Stomach (tissue), 4 donors: Measurements from ENCODE around the gene CMKLR1.

Source experiments
- POLR2AphosphoS5 ChIP-seq, 3 donors: sonication (generic); formaldehyde crosslinking; IDR thresholded peaks; one replicate each; pipeline ENCODE4 v1.6.1; 2016; ENCODE audit warnings: antibody characterized with exemption in 3 of 3
- TF ChIP-seq, protein P1 (sequence below), 7 experiments: fragments of 450-650 bp in 4 of 7; fragments of 200-600 bp in 3 of 7; sonication (generic) in 3 of 7; IDR thresholded peaks; one replicate each; pipeline ENCODE4 v1.5.1; 2016 to 2019; ENCODE audit warnings: antibody characterized with exemption in 7 of 7, control low read depth in 2 of 7, mild to moderate bottlenecking in 1 of 7

DNA sequence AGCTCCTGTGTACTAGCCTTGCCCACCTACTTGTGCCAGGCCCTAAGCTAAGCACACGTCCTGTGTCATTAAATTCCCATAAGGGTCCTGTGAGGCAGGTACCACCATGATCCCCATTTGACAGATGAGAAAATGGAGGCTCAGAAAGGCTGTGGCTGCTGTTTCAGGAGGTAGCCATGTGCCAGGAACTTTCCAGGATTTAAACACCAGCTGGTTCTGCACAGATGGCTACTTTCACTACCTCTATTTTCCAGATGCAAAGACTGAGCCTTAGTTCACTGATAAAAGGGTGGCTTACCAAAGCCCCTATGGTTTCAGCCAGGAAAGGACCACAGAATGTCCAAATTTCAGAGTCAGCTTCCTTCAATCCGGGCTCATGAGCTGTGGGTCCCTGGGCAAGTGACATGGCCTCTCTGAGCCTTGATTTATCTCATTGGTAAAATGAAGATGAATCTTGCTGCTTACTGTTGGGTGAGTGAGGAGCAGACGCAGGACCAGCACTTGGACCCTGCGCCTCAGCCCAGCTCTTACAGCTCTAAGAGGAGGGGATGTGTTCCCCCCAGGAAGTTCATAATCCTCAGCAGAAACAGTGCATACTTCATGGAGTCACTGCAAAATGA, 23.5 kb downstream of the CMKLR1 start:
- no peak for TF ChIP-seq POLR2AphosphoS5 (IDR thresholded peaks at IDR 0.05)
- TF ChIP-seq, protein P1, sequence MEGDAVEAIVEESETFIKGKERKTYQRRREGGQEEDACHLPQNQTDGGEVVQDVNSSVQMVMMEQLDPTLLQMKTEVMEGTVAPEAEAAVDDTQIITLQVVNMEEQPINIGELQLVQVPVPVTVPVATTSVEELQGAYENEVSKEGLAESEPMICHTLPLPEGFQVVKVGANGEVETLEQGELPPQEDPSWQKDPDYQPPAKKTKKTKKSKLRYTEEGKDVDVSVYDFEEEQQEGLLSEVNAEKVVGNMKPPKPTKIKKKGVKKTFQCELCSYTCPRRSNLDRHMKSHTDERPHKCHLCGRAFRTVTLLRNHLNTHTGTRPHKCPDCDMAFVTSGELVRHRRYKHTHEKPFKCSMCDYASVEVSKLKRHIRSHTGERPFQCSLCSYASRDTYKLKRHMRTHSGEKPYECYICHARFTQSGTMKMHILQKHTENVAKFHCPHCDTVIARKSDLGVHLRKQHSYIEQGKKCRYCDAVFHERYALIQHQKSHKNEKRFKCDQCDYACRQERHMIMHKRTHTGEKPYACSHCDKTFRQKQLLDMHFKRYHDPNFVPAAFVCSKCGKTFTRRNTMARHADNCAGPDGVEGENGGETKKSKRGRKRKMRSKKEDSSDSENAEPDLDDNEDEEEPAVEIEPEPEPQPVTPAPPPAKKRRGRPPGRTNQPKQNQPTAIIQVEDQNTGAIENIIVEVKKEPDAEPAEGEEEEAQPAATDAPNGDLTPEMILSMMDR (IDR thresholded peaks at IDR 0.05) = no peak
